SU-DHL-6 (cell line): ENCODE results near the gene AGRN.

ENCODE experiments used
- EZH2phosphoT487 ChIP-seq: fragments of 200-600 bp; sonication (generic), shearing (Covaris generic); conservative IDR thresholded peaks from 2 replicates; pipeline ENCODE4 v1.6.1; 2018; ENCODE audit warnings: mild to moderate bottlenecking, antibody characterized with exemption, low read length, moderate library complexity, mixed read lengths
- TF ChIP-seq, protein P1 (sequence below): fragments of 200-600 bp; sonication (generic); IDR thresholded peaks from one replicate; pipeline ENCODE4 v1.5.1; 2017; ENCODE audit warnings: antibody characterized with exemption, mild to moderate bottlenecking, low read length, moderate library complexity; ENCODE audit not compliant: insufficient read depth, poor library complexity, severe bottlenecking

DNA sequence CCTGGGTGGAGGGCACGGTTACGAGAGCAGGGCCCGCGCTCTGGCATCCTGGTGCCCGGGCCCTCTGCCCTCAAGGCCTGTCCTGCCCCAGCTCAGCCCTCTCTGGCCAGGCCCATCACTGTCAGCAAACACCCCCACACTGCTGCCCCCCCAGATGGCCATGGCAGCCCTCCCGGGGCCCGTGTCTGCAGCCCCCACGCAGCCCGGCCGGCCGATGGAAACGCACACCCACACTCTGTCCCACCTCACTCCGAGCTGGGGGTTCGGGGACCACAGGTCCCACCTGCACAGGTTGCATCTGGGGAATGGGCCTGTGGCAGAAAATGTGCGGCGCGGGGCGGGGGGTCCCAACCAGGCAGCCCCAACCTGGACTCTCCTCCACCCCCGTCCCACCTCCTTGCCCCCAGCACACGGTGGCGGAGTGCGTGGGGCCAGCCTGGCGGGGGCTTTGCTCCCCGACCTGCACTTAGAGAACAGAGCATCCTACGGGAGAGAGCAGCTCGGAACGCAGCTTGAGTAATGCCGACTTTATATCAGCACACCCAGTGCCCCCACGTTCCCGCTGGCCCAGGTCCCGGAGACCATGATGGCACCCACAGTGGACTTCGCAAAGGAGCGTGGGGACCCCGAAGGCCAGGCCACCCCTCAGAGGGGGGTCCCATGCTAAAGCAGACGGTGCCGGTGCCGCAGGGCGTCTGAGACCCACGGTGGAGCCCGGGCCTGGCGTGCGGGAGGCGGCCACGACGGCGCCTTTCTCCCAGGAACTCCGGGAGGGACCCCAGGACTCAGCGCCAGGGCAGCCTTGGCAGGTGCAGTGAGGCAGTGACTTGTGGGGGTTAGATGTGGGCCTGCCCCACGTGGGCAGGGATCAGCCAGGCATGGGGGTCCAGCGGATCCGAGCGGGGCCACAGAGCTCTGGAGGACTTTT lies 61.7 kb downstream of the AGRN start:
- TF ChIP-seq, protein P1, sequence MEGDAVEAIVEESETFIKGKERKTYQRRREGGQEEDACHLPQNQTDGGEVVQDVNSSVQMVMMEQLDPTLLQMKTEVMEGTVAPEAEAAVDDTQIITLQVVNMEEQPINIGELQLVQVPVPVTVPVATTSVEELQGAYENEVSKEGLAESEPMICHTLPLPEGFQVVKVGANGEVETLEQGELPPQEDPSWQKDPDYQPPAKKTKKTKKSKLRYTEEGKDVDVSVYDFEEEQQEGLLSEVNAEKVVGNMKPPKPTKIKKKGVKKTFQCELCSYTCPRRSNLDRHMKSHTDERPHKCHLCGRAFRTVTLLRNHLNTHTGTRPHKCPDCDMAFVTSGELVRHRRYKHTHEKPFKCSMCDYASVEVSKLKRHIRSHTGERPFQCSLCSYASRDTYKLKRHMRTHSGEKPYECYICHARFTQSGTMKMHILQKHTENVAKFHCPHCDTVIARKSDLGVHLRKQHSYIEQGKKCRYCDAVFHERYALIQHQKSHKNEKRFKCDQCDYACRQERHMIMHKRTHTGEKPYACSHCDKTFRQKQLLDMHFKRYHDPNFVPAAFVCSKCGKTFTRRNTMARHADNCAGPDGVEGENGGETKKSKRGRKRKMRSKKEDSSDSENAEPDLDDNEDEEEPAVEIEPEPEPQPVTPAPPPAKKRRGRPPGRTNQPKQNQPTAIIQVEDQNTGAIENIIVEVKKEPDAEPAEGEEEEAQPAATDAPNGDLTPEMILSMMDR: no peak
- TF ChIP-seq EZH2phosphoT487: no peak
